HG03159 (cell line): ENCODE results near the gene DOCK1.
"Not testable (repeated sequence)": the region's sequence is repeated elsewhere in the genome, so short reads cannot be mapped to it uniquely, and the experiment has no call there.

Source experiments
- ATAC-seq: cut with Tn5 transposase; IDR thresholded peaks from one replicate; pipeline ENCODE4 v1.9.1; 2021; ENCODE audit warnings: mild to moderate bottlenecking, moderate library complexity; ENCODE audit not compliant: unreplicated experiment

Gene DOCK1

GRCh38 chr10:126902157-126902556, 3.1 kb upstream of the DOCK1 start:
- no peak for ATAC-seq

DNA sequence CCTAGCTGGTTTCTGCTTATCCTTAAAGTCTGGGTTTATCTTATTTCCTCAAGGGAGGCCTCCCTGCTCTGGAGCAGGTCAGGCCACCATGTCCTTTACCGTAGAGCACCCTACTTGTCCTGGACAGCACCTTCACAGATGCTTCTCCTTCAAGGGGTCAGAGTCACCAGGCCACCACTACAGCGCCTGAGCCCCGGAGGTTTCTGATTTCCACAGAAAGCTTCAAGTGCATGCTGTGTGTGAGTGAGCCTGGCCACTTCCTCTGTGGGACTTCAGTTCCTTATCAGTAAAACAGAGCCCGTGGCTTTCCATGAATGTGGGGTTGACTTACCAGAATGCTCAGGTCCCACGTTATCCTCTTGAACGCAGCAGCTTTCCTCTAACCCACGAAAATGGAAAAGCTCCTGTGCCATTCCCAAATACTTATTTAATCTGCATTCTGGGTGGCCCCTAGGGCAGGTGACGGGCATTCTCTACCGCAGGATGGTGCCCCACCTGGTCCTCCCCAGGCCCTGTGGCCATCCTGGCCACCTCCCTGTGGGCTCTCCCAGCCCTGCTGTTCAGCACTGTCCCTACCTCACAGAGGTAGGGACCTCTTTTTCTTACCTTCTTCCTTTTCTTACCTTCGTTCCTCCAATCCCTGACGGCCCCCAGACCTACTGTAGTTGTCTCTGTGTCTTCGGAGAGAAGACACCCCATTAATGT, 1.4 kb upstream of the DOCK1 start:
- no peak for ATAC-seq

GRCh38 chr10:126904516-126904817, 761 bp upstream of the DOCK1 start:
- ATAC-seq: no peak

GRCh38 chr10:126905776-126906703, 812 bp downstream of the DOCK1 start:
- no peak for ATAC-seq

DNA sequence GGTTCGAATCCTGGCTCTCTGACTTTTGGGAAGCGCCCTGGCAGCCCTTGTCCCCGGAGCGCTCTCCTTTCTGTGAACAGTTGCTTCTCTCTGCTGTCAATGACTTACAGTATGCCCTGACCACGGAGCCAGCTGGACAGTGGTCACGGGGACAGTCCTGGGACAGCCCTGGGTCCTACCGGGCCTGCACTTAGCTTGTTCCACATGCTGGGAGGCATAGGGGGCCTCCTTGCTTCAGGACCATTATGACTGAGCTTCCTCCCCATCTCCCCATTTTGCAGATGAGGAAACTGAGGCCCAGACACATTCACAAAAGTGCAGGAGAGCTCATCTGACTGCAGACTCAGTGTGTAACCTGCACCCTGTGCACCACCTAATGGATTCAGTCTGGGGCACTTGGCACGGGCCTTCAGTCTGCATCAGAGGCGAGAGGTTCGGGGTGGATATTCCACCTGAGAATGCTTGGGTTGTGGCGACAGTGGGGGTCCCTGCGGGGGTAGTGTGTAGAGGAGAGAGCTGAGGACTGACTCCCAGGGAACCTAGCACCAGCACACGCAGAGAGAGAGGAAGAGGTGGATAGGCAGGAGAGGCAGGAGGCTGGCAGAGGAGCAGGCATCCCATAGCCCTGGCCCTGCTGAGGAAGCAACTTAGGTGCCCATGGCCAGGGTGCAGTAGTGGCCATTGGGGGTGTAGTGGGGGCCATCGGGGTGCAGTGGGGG, 1.6 kb downstream of the DOCK1 start:
- ATAC-seq: no peak

DNA sequence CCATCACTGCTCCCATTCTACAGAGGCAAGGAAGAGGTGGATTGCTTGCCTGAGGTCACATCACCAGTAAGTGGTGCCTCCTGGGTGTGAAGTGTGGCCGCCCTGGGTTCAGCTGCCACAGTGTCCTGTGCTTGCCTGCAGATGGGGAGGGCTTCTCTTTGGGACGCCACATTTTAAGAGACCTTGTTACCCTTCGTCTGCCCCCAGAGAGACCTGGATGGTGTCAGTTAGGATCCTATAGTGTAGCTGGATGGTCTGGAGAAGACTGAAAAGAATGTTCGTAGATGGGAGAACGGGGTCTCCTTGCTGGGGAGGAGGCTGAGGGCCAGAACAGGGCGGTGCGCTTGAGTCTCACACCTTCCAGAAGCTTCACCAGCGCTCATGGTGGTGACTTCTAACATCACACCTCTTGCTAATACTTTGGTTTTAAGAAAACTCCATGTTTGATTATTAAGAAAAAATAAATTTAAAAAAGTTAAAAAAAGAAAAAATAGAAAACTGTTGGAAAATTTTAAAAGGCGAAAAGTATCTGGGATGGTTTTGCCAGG, 2.3 kb downstream of the DOCK1 start:
- no peak for ATAC-seq

- ATAC-seq: no peak
These were observed 3.0 kb downstream of the DOCK1 start for GRCh38 chr10:126908225-126908624.

DNA sequence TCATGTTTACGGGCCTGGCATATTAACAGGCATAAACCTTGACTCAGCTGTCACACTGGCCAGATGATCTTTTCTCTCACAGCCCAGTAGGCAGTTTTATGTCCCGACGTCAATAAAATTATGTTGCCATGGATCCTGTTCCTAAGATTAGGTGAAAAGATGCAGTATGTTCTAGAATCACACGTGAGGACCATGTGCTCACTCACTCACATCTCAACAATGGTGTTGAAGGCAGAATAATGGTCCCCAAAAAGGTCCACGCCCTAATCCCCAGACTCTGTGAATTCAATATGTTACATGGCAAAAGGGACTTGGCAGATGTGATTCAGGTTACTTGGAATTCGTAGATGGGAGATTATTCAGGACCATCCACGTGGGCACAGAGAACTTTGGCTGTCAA, 3.5 kb downstream of the DOCK1 start:
- no peak for ATAC-seq

DNA sequence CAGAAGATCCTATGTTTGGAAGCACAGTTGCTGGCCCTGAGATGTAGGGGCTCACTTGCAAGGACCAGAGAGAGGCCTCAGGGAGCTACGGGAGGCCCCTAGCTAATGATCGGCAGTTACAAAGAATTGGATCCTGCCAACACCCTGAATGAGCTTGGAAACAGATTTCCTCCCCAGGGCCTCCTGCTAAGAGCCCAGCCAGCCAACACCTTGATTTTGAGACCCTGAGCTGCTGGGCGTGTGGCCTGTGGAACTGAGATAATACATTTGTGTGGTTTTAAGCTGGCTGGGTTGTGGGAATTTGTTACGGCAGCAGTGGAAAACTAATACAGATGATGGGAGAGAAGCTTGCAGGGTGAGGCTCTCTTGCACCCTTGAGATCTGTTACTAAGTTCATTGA, 3.9 kb downstream of the DOCK1 start:
- ATAC-seq: no peak

DNA sequence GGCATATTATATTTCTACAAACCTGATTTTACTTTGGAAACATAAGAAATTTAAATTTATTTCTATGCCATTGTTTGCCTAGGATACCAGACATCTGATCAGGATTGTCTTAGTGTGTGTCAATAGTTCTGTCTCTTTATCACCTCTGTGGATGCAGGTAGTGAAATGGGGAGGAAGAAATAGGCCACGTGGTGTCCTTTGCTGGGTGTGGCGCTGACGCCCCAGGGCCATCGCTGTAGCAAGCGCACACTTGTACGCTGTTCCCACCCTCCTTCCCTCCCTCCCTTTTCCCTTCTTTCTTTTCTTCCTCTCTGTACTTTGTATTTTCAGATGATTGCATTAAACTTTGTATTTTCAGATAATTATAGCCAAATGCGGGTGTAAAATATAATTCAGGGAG, 5.0 kb downstream of the DOCK1 start:
- no peak for ATAC-seq

GRCh38 chr10:126910798-126911197, 5.6 kb downstream of the DOCK1 start:
- ATAC-seq: no peak

DNA sequence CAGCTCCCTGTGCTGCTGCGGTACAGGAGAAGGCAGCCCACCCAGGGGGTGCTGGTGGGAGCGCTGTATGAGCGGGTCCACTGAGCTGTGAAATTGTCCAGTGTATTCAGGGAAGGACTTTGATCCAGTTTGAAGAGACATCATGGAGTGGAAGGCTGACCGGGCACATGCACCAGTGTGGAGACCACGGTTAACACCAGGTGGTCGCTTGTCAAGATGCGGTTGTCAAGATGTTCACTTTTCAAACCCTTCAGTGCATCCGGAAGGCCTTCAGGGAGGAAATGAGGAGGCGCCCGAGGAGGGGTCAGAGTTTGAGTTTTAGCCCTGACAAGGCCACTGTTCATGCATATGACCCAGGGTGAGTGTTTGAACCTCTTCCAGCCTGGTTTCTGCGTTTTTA, 6.1 kb downstream of the DOCK1 start:
- no peak for ATAC-seq

DNA sequence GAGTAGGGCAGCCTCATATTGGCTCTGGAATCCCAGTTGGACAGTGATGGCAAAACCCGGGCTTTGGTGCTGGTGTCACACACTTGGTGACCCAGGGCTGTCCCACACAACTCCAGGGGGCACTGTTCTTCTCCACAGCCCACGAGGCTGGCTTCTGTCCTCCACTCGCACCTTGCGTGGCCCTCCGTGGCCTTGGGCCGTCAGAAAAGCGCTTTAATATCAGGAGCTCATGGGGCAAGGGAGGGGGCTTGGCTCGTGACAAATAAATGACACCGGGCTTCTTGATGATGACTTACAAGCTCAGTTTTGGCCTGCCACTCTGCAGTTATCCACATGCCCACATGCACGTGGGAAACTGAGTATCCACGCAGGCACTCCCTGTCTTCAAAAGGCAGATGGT, 8.1 kb downstream of the DOCK1 start:
- no peak for ATAC-seq

DNA sequence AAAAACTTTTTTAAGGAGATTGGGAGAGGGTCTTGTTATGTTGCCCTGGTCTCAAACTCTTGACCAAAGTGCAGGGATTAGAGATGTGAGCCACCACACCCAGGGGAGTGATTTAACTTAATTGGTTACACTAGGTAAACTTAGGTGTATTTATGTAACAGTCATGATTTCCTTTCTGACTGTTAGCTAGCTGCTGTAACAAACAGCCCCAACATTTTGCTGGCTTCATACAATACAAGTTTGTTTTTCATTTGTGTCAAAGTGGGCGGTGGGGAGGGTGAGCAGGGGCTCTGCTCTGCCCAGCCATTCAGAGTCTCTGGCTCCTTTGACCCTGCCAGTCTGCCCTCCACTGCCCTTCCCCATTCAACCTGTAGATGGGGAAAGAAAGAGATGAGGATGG, 9.3 kb downstream of the DOCK1 start:
- ATAC-seq: no peak

- ATAC-seq: not testable (repeated sequence)
These were observed 11.7 kb downstream of the DOCK1 start for GRCh38 chr10:126916952-126917351.

GRCh38 chr10:126917375-126917774, 12.1 kb downstream of the DOCK1 start:
- no peak for ATAC-seq

- no peak for ATAC-seq
These were observed 13.0 kb downstream of the DOCK1 start for GRCh38 chr10:126917975-126918908.

DNA sequence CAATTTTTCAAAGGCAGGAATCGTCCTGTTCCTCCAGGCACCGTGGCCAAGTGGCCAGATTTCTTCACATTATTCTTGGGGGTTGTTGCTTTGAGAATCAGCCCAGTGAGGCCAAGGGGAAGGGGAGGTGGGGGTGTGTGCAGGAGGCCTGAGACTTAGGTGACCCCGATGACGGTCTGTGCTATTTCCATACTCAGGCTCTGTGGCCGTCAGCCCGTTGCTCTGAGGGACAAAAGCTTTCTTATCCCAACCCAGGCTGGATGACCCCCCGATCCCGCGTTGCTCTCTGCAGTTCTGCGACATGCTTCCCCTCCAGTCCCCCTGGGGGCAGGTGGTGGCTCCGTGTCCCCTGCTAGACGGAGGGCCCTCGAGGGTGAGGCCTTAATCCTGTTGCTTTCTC, 14.2 kb downstream of the DOCK1 start:
- ATAC-seq: no peak

GRCh38 chr10:126921162-126921561, 15.9 kb downstream of the DOCK1 start:
- ATAC-seq: no peak

DNA sequence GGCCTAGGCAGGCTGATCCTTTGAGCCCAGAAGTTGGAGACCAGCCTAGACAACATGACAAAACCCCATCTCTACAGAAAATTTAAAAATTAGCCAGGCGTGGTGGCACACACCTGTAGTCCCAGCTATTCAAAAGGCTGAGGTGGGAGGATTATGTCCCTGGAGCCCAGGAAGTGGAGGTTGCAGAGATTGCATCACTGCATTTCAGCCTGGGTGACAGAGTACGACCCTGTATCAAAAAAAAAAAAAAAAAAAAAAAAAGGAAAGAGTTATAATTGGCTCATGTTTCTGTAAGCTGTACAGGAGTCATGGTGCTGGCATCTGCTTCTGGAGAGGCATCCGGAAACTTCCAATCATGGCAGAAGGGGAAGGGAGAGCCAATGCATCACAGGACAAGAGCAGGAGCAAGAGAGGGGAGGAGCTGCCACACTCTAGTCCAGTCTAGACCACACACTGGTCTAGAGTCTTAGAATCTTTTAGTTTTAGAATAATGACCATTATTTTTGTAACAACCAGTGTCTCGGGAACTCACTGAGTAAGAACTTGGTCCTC, 16.8 kb downstream of the DOCK1 start:
- no peak for ATAC-seq
